Osteoblast (primary cell): ENCODE results near the gene FUT3. TPM values are rescaled to one million over a fixed set of nuclear protein-coding genes. Genes with fewer than 3 reads are reported as not detected.

Experiments used
- DNase-seq: peaks from one replicate; pipeline ENCODE4 v3.0.0; 2011; ENCODE audit warnings: low spot score, mixed read lengths; ENCODE audit not compliant: insufficient read length; ENCODE audit errors: missing footprints
- H2AFZ ChIP-seq: 2 replicates; pipeline ENCODE4 v1.6.0; 2011; ENCODE audit warnings: mild to moderate bottlenecking, low read length
- H3K27ac ChIP-seq: 2 replicates; pipeline ENCODE4 v1.5.1; 2011; ENCODE audit warnings: mild to moderate bottlenecking, low read depth, low read length, moderate library complexity
- H3K27me3 ChIP-seq: 2 replicates; pipeline ENCODE4 v1.6.0; 2012; ENCODE audit warnings: mild to moderate bottlenecking, control low read depth, inconsistent platforms, low read length, moderate library complexity; ENCODE audit not compliant: insufficient read depth
- H3K36me3 ChIP-seq: 2 replicates; pipeline ENCODE4 v1.5.1; 2011; ENCODE audit warnings: mild to moderate bottlenecking, low read length, control low read depth, moderate library complexity; ENCODE audit not compliant: insufficient read depth
- H3K4me1 ChIP-seq: 2 replicates; pipeline ENCODE4 v1.5.1; 2011; ENCODE audit warnings: mild to moderate bottlenecking, low read length, control low read depth, moderate library complexity; ENCODE audit not compliant: insufficient read depth
- H3K4me2 ChIP-seq: 2 replicates; pipeline ENCODE4 v1.6.0; 2011; ENCODE audit warnings: mild to moderate bottlenecking, low read length; ENCODE audit not compliant: insufficient read depth
- H3K4me3 ChIP-seq: fragments of 200-600 bp; sonication (generic); 3 replicates; pipeline ENCODE4 v1.5.1; 2012; ENCODE audit warnings: mild to moderate bottlenecking, low read length, inconsistent platforms; ENCODE audit not compliant: insufficient read depth
- H3K79me2 ChIP-seq: 2 replicates; pipeline ENCODE4 v1.6.0; 2012; ENCODE audit warnings: mild to moderate bottlenecking, low read length, control low read depth, inconsistent platforms; ENCODE audit not compliant: insufficient read depth
- H3K9me3 ChIP-seq: 2 replicates; pipeline ENCODE4 v1.5.1; 2011; ENCODE audit warnings: low read depth, low read length, control low read depth
- H4K20me1 ChIP-seq: 2 replicates; pipeline ENCODE4 v1.6.0; 2012; ENCODE audit warnings: mild to moderate bottlenecking, low read length, control low read depth; ENCODE audit not compliant: insufficient read depth
- total RNA-seq: library from RNA; depleted of rRNA; stranded (reverse); fragments of >200 nt; gene quantifications from 2 replicates; pipeline ENCODE4 v1.2.3, GENCODE V29; 2012
- TF ChIP-seq, protein P1 (sequence below): IDR thresholded peaks from 2 replicates; pipeline ENCODE4 v1.5.1; 2011; ENCODE audit warnings: mild to moderate bottlenecking, low read depth, low read length, moderate library complexity; ENCODE audit errors: extremely low read depth

FUT3 gene
- total RNA-seq, 1 donor = not detected

DNA sequence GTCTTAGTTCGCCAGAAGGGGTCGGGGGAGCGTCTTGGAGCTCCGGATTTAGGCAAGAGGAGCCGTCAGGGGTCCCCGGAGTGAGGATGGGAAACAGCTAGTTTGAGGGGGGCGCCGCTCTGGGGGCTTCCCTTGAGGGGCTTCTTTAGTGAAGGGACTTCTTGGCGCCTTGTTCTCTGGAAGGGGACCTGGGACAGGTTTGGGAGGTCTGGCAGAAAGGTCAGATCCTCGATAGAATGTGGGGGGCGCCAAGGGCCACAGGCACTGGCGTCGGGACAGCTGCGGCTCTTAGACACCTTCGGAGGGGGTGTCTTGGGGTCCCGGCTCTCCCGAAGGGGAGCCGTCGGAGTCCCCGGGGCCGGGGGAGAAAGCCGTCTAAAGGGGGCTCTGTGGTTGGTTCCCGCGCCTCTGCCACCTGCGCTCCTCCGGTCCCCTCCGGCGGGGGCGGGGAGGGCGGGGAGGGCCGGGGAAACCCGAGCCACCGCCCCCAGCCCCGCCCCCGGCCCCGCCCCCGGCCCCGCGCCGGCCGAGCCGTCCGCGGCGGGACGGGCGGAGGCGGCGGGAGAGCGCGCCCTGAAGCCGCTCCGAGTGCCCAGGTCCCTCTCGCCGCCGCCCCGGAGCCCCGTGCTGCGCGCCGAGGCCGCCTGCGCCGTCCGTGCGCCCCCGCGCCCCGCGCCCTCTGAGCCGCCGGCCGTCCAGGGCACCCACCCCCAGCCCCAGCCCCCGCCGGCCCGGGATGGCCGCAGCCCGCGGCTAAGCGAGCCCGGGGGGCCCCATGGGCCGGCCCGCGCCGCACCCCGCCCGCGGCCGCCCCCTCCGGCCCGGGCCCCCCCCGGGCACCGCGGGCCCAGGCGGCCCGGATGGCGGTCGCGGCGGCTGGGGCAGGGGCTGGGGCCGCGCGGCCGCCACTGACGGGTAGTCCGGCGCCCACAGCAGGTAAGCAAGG, 46.5 kb downstream of the FUT3 start, which contains the start of gene NRTN:
Gene NRTN (plus strand): TSS at position 552 of the 946 bp plus-strand sequence. CDS start 19,099 bp downstream, outside the sequence.
- peak within 1 kb of the TSS; percentile 61 for H3K4me3 ChIP-seq
- H3K27ac ChIP-seq = no peak within 1 kb of the TSS
- peaks cover 5% of the 10 kb centered on the region for H3K4me1 ChIP-seq
- peaks cover 29% of the 10 kb centered on the region for H3K27me3 ChIP-seq
- H3K4me2 ChIP-seq = peak within 1 kb of the TSS; percentile 78
- no peak within 1 kb of the TSS for H2AFZ ChIP-seq
- H3K36me3 ChIP-seq = no peaks in the 10 kb centered on the region
- H3K79me2 ChIP-seq = no peaks in the 10 kb centered on the region
- H3K9me3 ChIP-seq = no peaks in the 10 kb centered on the region
- TF ChIP-seq, protein P1, sequence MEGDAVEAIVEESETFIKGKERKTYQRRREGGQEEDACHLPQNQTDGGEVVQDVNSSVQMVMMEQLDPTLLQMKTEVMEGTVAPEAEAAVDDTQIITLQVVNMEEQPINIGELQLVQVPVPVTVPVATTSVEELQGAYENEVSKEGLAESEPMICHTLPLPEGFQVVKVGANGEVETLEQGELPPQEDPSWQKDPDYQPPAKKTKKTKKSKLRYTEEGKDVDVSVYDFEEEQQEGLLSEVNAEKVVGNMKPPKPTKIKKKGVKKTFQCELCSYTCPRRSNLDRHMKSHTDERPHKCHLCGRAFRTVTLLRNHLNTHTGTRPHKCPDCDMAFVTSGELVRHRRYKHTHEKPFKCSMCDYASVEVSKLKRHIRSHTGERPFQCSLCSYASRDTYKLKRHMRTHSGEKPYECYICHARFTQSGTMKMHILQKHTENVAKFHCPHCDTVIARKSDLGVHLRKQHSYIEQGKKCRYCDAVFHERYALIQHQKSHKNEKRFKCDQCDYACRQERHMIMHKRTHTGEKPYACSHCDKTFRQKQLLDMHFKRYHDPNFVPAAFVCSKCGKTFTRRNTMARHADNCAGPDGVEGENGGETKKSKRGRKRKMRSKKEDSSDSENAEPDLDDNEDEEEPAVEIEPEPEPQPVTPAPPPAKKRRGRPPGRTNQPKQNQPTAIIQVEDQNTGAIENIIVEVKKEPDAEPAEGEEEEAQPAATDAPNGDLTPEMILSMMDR = no peak
- H4K20me1 ChIP-seq = no peaks in the 10 kb centered on the region
- no peak for DNase-seq

DNA sequence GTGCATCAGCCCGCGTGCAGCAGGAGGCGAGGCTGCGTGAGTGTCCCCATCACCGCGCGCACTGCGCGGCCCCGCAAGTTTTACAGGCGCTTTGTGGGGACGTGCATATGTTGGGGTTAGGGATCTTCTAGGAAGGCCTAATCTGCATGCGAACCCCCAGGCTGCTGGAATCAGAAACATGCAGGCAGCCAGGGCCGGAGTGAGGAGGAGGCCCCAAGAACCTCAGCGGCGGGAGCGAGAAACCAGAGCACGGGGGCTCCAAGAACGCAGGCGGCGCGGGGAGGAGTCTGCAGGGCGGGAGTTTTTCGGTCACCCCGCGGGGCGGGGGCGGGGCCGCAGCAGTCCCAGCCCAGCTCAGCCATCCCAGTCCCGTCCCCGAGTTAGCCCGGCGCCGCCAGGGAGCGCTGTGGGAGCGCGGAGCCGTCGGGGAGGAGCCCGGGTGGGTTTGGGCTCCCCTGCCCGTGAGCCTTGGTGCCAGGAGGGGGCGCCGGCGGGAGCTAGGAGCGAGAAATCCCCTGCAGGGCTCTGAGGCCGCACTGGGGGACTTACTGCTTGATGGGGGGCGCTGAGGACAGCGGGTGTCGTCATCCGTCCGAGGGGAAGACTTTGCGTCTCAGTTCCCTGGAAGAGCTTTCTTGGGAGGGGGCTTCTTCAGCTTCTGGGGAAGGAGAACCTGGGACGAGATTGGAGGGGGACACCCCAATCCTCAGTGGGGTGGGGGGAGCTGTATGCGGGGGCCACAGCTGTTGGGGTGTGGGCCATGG, 47.3 kb downstream of the FUT3 start:
- DNase-seq = peak; percentile 100
- Histone ChIP-seq H3K27me3 (peaks cover 29% of the 10 kb centered on the region), H3K4me1 (peaks cover 5% of the 10 kb centered on the region), H3K36me3 (no peaks in the 10 kb centered on the region), H3K27ac (no peak overlapping the region), H2AFZ (peak overlapping the region; percentile 77), H4K20me1 (no peaks in the 10 kb centered on the region), H3K9me3 (no peaks in the 10 kb centered on the region), H3K4me3 (peak overlapping the region; percentile 61), H3K4me2 (peak overlapping the region; percentile 78), H3K79me2 (no peaks in the 10 kb centered on the region)
- TF ChIP-seq, protein P1 = peak; percentile 80

DNA sequence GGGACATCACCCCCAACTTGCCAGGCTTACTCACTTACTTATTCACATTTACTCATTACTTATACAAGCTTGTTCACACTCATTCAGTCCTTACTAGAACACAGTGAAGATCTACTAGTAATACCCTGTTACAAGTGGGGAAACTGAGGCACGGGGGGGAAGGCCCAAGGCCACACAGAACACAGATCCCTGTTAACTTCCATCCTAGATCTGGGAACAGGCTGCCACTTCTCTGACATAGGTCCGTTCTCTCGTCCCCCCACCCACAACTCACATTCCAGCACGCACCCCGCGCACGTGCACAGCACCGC, 47.9 kb downstream of the FUT3 start:
- peak overlapping the region; percentile 77 for H2AFZ ChIP-seq
- H3K36me3 ChIP-seq = no peaks in the 10 kb centered on the region
- no peaks in the 10 kb centered on the region for H3K79me2 ChIP-seq
- no peak overlapping the region for H3K27ac ChIP-seq
- H3K4me2 ChIP-seq = peak overlapping the region; percentile 78
- peaks cover 29% of the 10 kb centered on the region for H3K27me3 ChIP-seq
- no peak for DNase-seq
- H4K20me1 ChIP-seq = no peaks in the 10 kb centered on the region
- TF ChIP-seq, protein P1 = no peak
- peaks cover 5% of the 10 kb centered on the region for H3K4me1 ChIP-seq
- peak overlapping the region; percentile 61 for H3K4me3 ChIP-seq
- H3K9me3 ChIP-seq = no peaks in the 10 kb centered on the region
